ENCODE data around the gene LRPAP1. TPM values are rescaled to one million over a fixed set of nuclear protein-coding genes. Genes with fewer than 3 reads are reported as not detected.

The LRPAP1 gene
- total RNA-seq, 1 experiment from 2014 or later = 109 TPM

DNA sequence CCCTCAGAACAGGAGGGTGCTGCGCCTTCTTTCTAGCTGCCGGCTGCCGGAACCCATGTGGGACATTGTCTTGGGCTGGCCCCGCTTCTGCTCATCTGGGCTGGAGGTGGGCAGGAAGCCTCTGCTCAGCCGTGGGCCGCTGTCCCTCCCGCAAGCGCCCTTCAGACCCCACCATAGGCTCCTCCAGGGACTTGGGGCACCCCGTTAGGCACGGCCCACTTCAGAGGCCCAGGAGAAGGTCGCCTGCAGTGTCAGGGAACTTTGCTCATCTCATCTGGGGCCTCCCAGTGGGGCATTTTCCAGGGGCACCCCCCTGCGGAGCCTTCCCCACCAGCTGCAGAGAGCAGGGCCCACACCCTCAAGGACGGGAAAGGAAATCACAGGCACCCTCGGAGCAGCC, 36.2 kb downstream of the LRPAP1 start:
- no peak overlapping the region for H3K9ac ChIP-seq (ENCODE audit: low read length)

More for the DNA sequence above, 36.2 kb downstream of the LRPAP1 start:
- RAD21 ChIA-PET (ENCODE audit: low non-redundant PET in 1 of 2, low total read pairs in 2 of 2, uncharacterized antibody in 2 of 2, unreplicated experiment in 2 of 2) = no interaction called here
- ATAC-seq (no peak), DNase-seq (ENCODE audit: low read depth, low spot score) (no peak)
- no peak overlapping the region for H3K4me2 ChIP-seq (ENCODE audit: low read length)
- no peak overlapping the region for H3K4me3 ChIP-seq (replicated peaks in 1 of 2; ENCODE audit: low read depth in 1 of 2, low read length in 2 of 2)
- no peaks in the 10 kb centered on the region for H3K36me3 ChIP-seq (ENCODE audit: control insufficient read depth in 1 of 2, insufficient read depth in 2 of 2, low read length in 2 of 2)
- H3K27ac ChIP-seq (ENCODE audit: low read depth, low read length) = no peak overlapping the region
- H4K20me1 ChIP-seq (ENCODE audit: insufficient read depth) = no peaks in the 10 kb centered on the region
- H3K27me3 ChIP-seq (ENCODE audit: insufficient read depth, low read length) = no peaks in the 10 kb centered on the region
- TF ChIP-seq POLR2AphosphoS5 (IDR thresholded peaks at IDR 0.05; ENCODE audit: low read depth, low read length) (no peak), CEBPB (IDR thresholded peaks at IDR 0.05; ENCODE audit: low read depth) (no peak), ZFX (IDR thresholded peaks at IDR 0.05) (no peak), EZH2phosphoT487 (IDR thresholded peaks at IDR 0.05; ENCODE audit: borderline replicate concordance) (no peak), ATF3 (IDR thresholded peaks at IDR 0.05) (no peak), EZH2 (IDR thresholded peaks at IDR 0.05) (no peak), YY1 (IDR thresholded peaks at IDR 0.05; ENCODE audit: extremely low read depth, insufficient replicate concordance, low read depth, low read length) (no peak), FOSL1 (IDR thresholded peaks at IDR 0.05; ENCODE audit: low read depth) (no peak), TCF7L2 (IDR thresholded peaks at IDR 0.05; ENCODE audit: borderline replicate concordance, extremely low read depth, insufficient read depth, insufficient read length) (no peak), ELF1 (IDR thresholded peaks at IDR 0.05; ENCODE audit: borderline replicate concordance, low read depth) (no peak), RAD21 (IDR thresholded peaks at IDR 0.05; ENCODE audit: low read depth) (no peak), SRF (IDR thresholded peaks at IDR 0.05; ENCODE audit: low read depth) (no peak), CBX3 (IDR thresholded peaks at IDR 0.05; ENCODE audit: low read depth) (no peak), EGR1 (IDR thresholded peaks at IDR 0.05; ENCODE audit: low read depth) (no peak), CTCF (IDR thresholded peaks at IDR 0.05 in 2 of 3, conservative IDR thresholded peaks at IDR 0.05 in 1 of 3; ENCODE audit: borderline replicate concordance in 1 of 3, insufficient read depth in 1 of 3, low read depth in 2 of 3, low read length in 2 of 3) (no peak), ZNF274 (IDR thresholded peaks at IDR 0.05; ENCODE audit: low read depth, low read length) (no peak)
- TF ChIP-seq, protein P1, sequence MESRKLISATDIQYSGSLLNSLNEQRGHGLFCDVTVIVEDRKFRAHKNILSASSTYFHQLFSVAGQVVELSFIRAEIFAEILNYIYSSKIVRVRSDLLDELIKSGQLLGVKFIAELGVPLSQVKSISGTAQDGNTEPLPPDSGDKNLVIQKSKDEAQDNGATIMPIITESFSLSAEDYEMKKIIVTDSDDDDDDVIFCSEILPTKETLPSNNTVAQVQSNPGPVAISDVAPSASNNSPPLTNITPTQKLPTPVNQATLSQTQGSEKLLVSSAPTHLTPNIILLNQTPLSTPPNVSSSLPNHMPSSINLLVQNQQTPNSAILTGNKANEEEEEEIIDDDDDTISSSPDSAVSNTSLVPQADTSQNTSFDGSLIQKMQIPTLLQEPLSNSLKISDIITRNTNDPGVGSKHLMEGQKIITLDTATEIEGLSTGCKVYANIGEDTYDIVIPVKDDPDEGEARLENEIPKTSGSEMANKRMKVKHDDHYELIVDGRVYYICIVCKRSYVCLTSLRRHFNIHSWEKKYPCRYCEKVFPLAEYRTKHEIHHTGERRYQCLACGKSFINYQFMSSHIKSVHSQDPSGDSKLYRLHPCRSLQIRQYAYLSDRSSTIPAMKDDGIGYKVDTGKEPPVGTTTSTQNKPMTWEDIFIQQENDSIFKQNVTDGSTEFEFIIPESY (IDR thresholded peaks at IDR 0.05; ENCODE audit: extremely low read depth, insufficient replicate concordance, low read length) = no peak
- H3K9me3 ChIP-seq (ENCODE audit: control insufficient read depth in 1 of 2, insufficient read depth in 1 of 2, low read depth in 1 of 2, low read length in 2 of 2) = no peaks in the 10 kb centered on the region
- no peaks in the 10 kb centered on the region for H3K9me2 ChIP-seq (ENCODE audit: insufficient read depth)
- CTCF ChIA-PET = no interaction called here
- no peaks in the 10 kb centered on the region for H3K4me1 ChIP-seq (ENCODE audit: control insufficient read depth in 1 of 2, insufficient read depth in 2 of 2, low read length in 2 of 2)
- H3K79me2 ChIP-seq (ENCODE audit: insufficient read depth, low read length) = no peaks in the 10 kb centered on the region
- intact Hi-C loops (cut with micrococcal nuclease) = no loop called here
- no peak overlapping the region for H2AFZ ChIP-seq (ENCODE audit: low read depth, low read length, poor library complexity, severe bottlenecking)
- BruUV-seq (replicated peaks) = no TSS peak
- POLR2A ChIA-PET = no interaction called here

Measured in HCT116 (cell line).